Esophagus mucosa (tissue), 1 donor: Measurements from ENCODE around the gene TASP1. TPM values are rescaled to one million over a fixed set of nuclear protein-coding genes. Genes with fewer than 3 reads are reported as not detected.
"Not testable (repeated sequence)": the region's sequence is repeated elsewhere in the genome, so short reads cannot be mapped to it uniquely, and the experiment has no call there.

ENCODE experiments used
- ATAC-seq: fragments of 200-7000 bp; cut with Tn5 transposase; one replicate; pipeline ENCODE4 v1.9.1; 2020
- total RNA-seq: library from RNA; stranded (reverse); gene quantifications from one replicate; pipeline ENCODE4 v1.2.4, GENCODE V29; 2023
- donor health status: DM: yes; HTN: yes; CAD: no.

Gene TASP1
- total RNA-seq, 1 donor from 2014 or later, result 6.5 TPM

- ATAC-seq, result peak; percentile 81
These were observed 146.7 kb downstream of the TASP1 start for GRCh38 chr20:13492001-13492481.

DNA sequence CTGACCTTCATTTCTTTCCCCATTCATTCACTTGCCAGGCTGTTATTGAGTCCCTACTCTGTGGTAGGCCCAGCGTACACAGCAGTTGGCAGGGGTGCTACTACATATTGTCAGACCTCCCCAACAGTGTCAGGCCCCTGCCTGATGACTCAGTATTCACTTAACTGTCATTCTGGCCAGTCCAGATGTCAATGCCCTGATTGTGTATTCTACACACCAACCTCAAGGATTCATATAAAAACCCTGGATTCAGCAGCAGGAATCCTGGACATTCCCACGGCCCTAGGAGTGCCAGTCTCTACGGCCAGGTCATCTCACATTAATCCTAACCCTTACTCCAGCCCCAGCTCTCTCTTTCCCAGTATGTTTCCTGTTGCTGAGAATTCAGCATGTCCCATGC lies 151.5 kb downstream of the TASP1 start:
- no peak for ATAC-seq

- ATAC-seq, result no peak
These were observed 152.0 kb downstream of the TASP1 start for GRCh38 chr20:13486694-13487093.

DNA sequence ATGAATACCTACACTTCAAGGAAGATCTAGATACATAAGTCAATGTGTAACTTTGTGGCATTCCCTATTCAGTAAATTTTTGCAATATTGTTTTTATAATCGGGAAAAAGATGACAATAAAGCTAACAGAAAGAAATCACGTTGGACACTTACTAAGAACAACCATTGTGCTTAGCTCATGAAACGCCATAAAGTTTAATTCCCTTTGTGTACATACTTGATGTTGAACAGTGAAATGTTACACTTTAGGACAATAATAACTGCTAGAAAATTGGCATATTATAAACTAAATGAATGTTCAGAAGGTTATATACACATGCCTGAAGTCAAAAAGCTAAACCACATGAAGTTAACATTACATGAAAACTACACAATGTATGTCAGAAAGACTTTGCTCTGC lies 153.2 kb downstream of the TASP1 start:
- no peak for ATAC-seq

- ATAC-seq, result not testable (repeated sequence)
These were observed 153.7 kb downstream of the TASP1 start for GRCh38 chr20:13485019-13485418.

GRCh38 chr20:13483472-13483871 lies 155.3 kb downstream of the TASP1 start:
- not testable (repeated sequence) for ATAC-seq

DNA sequence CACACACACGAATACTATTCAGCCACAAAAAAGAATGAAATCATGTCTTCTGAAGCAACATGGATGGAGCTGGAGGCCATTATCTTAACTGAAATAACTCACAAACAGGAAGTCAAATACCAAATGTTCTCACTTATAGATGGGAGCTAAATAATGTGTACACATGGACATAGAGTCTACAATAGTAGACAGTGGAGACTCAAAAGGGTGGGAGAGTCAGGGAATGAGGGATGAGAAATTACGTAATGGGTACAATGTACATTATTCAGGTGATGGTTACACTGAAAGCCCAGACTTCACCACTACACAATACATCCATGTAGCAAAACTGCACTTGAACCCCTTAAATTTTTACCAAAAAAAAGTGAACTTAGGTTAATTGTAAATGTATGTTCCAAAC lies 160.4 kb downstream of the TASP1 start:
- ATAC-seq, result no peak

- ATAC-seq, result no peak
These were observed 164.3 kb downstream of the TASP1 start for GRCh38 chr20:13474467-13474866.

DNA sequence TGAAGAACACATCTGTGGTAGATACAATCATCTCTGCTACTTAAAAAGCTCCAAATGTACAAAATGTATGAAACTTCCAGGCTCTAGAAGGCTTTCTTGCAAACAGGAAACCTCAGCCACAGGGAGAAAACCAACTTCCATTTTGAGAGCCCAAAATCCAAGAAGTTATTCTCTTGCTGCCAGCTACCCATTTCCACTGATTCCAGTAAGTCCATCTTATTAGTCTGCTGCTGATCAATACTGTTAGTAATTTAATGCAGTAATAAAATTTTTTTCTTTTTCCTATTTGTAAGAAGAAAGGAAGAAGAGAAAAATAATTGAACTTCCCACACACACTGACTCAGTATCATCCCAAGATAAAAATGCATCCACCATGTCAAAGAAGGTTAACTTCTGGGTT lies 169.5 kb downstream of the TASP1 start:
- no peak for ATAC-seq

DNA sequence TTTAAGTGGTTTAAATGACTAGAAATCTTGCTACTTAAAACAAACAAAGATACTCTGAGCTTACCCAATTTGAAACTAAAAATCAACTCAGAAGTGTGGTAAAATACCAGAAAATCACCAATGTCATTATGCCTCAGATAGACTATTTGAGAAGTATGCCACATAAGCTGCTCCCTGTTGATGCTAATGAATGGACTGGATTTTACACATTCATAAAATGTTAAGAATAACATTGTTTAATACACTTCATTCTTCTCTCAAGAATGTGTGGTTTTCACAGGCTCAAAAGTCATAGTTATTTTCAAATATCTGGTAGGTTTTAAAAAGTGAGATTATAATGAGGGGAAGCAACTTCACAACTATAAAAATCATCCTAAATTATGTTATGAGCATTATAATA lies 170.6 kb downstream of the TASP1 start:
- no peak for ATAC-seq

DNA sequence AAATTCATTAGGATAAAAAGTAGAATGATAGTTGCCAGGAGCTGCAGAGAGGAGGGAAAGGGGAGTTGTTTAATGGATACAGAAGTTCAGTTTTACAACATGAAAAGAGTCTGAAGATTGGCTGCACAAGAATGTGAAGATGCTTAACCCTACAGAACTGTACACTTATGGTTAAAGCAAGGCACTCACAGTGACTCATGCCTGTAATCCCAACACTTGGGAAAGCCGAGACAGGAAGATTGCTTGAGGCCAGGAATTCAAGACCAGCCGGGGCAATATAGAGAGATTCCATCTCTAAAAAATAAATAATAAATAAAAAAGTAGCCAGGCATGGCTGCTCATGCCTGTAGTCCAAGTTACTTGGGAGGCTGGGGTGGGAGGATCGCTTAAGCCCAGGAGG lies 174.0 kb downstream of the TASP1 start:
- no peak for ATAC-seq

DNA sequence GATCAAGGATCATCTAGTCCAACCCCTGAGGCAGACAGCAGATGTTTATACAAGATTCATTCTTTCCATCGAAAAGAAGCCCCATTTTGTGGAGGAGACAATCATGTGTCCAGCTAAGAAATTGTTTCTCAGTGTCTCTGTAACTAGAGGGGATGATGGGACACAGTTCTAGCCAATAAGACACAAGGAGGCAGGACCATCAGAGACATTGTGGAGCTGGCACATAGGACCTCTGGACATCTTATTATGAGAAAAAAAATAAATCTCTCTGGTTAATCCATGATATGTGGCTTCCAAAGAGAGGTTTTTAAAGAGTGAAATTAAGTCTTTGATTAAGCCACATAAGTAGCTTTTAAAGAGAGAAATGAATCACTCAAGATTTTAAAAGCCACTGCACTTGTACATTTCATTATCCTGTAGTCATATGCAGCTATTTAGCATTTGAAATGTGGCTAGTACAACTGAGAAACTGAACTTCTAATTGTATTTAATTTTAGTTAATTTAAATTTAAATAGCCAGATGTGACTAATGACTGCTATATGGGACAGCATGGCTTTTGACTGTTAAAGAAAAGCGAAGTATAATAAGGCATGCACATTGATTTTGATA lies 176.8 kb downstream of the TASP1 start:
- no peak for ATAC-seq

- peak; percentile 67 for ATAC-seq
These were observed 179.8 kb downstream of the TASP1 start for GRCh38 chr20:13458860-13459451.

- ATAC-seq, result no peak
These were observed 181.2 kb downstream of the TASP1 start for GRCh38 chr20:13457487-13457886.

DNA sequence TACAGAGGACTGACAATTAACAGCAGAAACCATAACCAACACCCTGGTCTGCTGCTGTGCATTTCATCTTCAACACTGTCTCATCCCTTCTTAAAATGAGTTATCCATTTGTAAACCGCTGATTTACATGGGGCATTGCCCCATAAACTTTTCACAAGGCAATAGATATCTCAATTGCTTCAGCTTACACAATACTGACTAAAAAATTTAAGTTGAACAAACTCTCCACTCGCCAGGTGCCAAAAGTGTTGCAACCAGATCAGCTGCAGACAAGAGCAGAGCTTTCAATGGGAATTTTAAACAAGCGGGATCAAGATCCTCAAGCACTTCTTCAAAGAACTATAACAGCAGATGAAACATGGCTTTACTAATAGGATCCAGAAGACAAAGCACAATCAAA lies 183.0 kb downstream of the TASP1 start:
- ATAC-seq, result no peak

DNA sequence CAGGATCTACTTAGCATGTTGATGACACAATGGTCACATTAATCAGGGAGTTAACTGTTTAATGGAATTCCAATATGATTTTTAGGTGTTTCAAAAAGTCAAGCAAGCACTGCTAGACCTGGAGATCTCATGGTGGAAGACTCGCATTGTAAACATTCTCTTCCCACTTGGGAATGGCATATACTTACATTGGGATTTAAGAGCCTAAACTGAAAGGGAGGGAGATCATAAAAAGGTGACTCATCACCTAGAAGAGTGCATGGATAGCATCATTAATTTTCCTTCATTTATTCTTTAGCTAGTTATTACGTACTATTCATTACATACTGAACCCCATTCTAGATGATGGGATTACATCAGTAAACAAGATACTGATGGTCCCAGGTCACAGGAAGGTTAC lies 185.4 kb downstream of the TASP1 start:
- ATAC-seq, result no peak

DNA sequence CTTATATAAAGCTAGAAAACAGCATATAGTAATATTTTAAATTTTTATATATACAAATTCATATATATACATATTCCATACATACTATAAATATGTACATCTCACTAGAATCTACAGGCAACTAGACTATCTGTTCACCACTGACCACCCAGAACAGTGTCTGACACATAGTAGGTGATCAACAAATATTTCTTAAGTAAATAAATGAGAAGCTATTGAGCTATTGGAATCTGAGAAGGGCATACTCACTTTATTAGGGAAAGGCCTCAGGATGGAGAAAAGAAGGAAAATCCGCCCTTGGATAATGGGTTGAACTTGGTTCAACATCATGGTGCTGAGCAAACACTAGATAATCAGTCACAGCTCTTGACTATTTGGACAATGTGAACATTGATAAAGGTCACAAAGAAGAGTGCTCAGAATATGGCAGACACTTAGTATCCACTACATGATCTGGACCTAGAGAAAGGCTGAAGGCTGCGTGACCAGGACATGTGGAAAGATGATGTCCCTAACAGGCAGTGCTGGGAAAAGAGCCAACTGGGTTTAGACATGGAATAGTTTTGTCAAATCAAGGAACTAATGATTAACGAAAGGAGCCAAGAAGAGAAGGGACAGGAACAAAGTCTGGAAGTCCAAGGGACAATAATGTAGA lies 186.1 kb downstream of the TASP1 start:
- no peak for ATAC-seq

DNA sequence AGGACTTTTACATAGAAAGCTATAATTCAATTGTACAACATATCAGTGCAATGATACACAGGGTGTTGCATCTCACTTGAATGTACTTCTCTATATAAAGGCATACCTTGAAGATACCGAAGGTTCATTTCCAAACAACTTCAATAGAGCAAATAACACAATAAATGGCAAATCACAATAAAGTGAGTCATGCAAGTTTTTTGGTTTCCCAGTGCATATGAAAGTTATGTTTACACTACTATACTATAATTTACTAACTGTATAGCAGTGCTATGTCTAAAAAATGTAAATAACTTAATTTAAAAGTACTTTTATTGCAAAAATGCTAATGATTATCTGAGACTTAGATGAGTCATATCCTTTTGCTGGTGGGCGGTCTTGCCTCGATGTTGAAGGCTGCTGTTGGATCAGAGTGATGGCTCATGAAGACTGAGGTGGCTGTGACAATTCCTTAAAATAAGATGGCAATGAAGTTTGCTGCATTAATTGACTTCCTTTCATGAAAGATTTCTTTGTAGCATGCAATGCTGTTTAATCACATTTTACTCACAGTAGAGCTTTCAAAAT lies 188.8 kb downstream of the TASP1 start:
- ATAC-seq, result no peak

- no peak for ATAC-seq
These were observed 191.1 kb downstream of the TASP1 start for GRCh38 chr20:13447385-13448180.

- no peak for ATAC-seq
These were observed 195.0 kb downstream of the TASP1 start for GRCh38 chr20:13443690-13444089.

DNA sequence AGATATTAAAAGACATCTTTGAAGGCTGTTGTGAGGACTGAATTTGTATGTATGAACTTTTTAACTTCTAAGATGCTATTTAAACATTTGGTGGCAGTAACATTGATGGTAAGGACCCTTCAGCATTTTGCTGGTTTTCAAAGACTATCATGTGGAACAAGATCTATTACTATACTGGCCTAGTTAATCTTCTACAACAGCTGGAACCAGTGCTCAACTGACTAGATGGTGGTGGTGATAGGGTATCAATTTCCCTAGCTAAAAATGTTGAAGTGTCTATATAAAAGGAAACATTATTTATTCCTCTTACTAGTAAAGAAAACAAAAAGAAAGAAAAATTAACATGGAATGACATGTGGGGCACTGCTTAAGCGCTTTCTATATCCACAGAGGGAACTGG lies 195.7 kb downstream of the TASP1 start:
- ATAC-seq, result no peak

GRCh38 chr20:13441388-13441787 lies 197.3 kb downstream of the TASP1 start:
- no peak for ATAC-seq

- ATAC-seq, result no peak
These were observed 202.2 kb downstream of the TASP1 start for GRCh38 chr20:13436530-13436929.
